GM12878 (cell line): ENCODE results near the gene SMG6. TPM values are rescaled to one million over a fixed set of nuclear protein-coding genes. Genes with fewer than 3 reads are reported as not detected.

Experiments used
- ATAC-seq: fragments of 200-7000 bp; cut with Tn5 transposase; 3 replicates; pipeline ENCODE4 v1.9.1; 2020; ENCODE audit warnings: mild to moderate bottlenecking, moderate library complexity
- BruUV-seq: library from RNA; stranded (reverse); fragments of 400-500 nt; replicated peaks from 2 replicates; lab custom pipeline; 2021; lab: Mats Ljungman, UMichigan
- CTCF ChIA-PET: fragments of 300-600 bp; sonication (Branson Sonifier 250); formaldehyde crosslinking; extraction: SDS; loops from one replicate; lab custom pipeline; 2021; ENCODE audit warnings: inconsistent platforms; lab: Yijun Ruan, JAX
- POLR2A ChIA-PET: fragments of 350-600 bp; formaldehyde crosslinking; extraction: SDS; loops from one replicate; lab custom pipeline; 2021; ENCODE audit warnings: inconsistent platforms; lab: Charles Lee
- RAD21 ChIA-PET: fragments of 300-600 bp; sonication (Branson Sonifier 250); formaldehyde crosslinking; loops from one replicate; lab custom pipeline; 2023; ENCODE audit warnings: antibody characterized with exemption; ENCODE audit not compliant: unreplicated experiment; lab: Charles Lee
- SMC1A ChIA-PET: fragments of 300-600 bp; sonication (Branson Sonifier 250); formaldehyde crosslinking; loops from one replicate; lab custom pipeline; 2023; ENCODE audit not compliant: unreplicated experiment, uncharacterized antibody; lab: Charles Lee
- DNase-seq: peaks from one replicate; pipeline ENCODE4 v3.0.0-alpha.2; 2011; ENCODE audit warnings: low read depth, low spot score
- FAIRE-seq: peaks from 3 replicates; lab custom pipeline; 2011; peaks lifted over from hg19 to GRCh38; lab: Jason Lieb, UNC
- H2AFZ ChIP-seq: 2 replicates; pipeline ENCODE4 v1.6.0; 2011; ENCODE audit warnings: low read depth, low read length, control low read depth; ENCODE audit not compliant: control insufficient read depth
- H3K27ac ChIP-seq: 2 replicates; pipeline ENCODE4 v1.5.1; 2011; ENCODE audit warnings: control low read depth; ENCODE audit not compliant: control insufficient read depth, insufficient read depth
- H3K27me3 ChIP-seq, 2 experiments: replicated peaks in 1 of 2; 2 replicates each; pipeline versions ENCODE4 v1.6.0 to v1.6.1; 2011; ENCODE audit warnings: low read length in 1 of 2; ENCODE audit not compliant: control insufficient read depth in 2 of 2, insufficient read depth in 2 of 2
- H3K36me3 ChIP-seq, 2 experiments: 2 replicates each; pipeline ENCODE4 v1.5.1; 2011; ENCODE audit warnings: low read length in 1 of 2; ENCODE audit not compliant: control insufficient read depth in 2 of 2, insufficient read depth in 2 of 2
- H3K4me1 ChIP-seq: 2 replicates; pipeline ENCODE4 v1.6.1; 2011; ENCODE audit warnings: mild to moderate bottlenecking, low read length, moderate library complexity, mixed read lengths; ENCODE audit not compliant: control insufficient read depth, insufficient read depth
- H3K4me2 ChIP-seq: 2 replicates; pipeline ENCODE4 v1.6.0; 2011; ENCODE audit warnings: control low read depth; ENCODE audit not compliant: control insufficient read depth, insufficient read depth
- H3K4me3 ChIP-seq: fragments of 200-600 bp; sonication (generic); 2 replicates; pipeline ENCODE4 v1.5.1; 2016
- H3K79me2 ChIP-seq: 2 replicates; pipeline ENCODE4 v1.6.0; 2011; ENCODE audit warnings: low read length; ENCODE audit not compliant: control insufficient read depth, insufficient read depth
- H3K9ac ChIP-seq: 2 replicates; pipeline ENCODE4 v1.8.0; 2011; ENCODE audit warnings: low read length, control low read depth, mixed read lengths; ENCODE audit not compliant: control insufficient read depth, insufficient read depth
- H3K9me3 ChIP-seq: replicated peaks from 3 replicates; pipeline ENCODE4 v1.5.1; 2011; ENCODE audit warnings: mild to moderate bottlenecking, low read length; ENCODE audit not compliant: control insufficient read depth, insufficient read depth
- H4K20me1 ChIP-seq: 2 replicates; pipeline ENCODE4 v1.6.0; 2011; ENCODE audit not compliant: control insufficient read depth, insufficient read depth
- ATF7 ChIP-seq: fragments of 450-650 bp; IDR thresholded peaks from 2 replicates; pipeline ENCODE4 v1.6.1; 2016; ENCODE audit warnings: low read depth, mild to moderate bottlenecking
- BMI1 ChIP-seq: fragments of 450-650 bp; IDR thresholded peaks from 2 replicates; pipeline ENCODE4 v1.6.1; 2016; ENCODE audit warnings: mild to moderate bottlenecking, moderate library complexity, borderline replicate concordance
- IKZF1 ChIP-seq: fragments of 450-650 bp; conservative IDR thresholded peaks from 2 replicates; pipeline ENCODE4 v1.6.1; 2017; ENCODE audit warnings: antibody characterized with exemption, mild to moderate bottlenecking
- LARP7 ChIP-seq: fragments of 450-650 bp; IDR thresholded peaks from 2 replicates; pipeline ENCODE4 v1.6.1; 2017; ENCODE audit warnings: mild to moderate bottlenecking
- POLR2AphosphoS5 ChIP-seq: IDR thresholded peaks from 2 replicates; pipeline ENCODE4 v1.6.1; 2011; ENCODE audit warnings: mild to moderate bottlenecking, low read length, inconsistent platforms
- STAT1 ChIP-seq: fragments of 450-650 bp; conservative IDR thresholded peaks from 2 replicates; pipeline ENCODE4 v1.6.1; 2014; ENCODE audit warnings: antibody characterized with exemption, mild to moderate bottlenecking
- STAT3 ChIP-seq: IDR thresholded peaks from 2 replicates; pipeline ENCODE4 v1.6.1; 2011; ENCODE audit warnings: low read depth, low read length, improper control_type of control experiment
- WGBS: methylation state at CpG from one replicate; pipeline ENCODE4 v1.1.6; 2016; ENCODE audit warnings: low lambda C conversion rate; ENCODE audit not compliant: insufficient replicate concordance, insufficient coverage; ENCODE audit errors: missing lambda C conversion rate; 5-methylcytosine and 5-hydroxymethylcytosine counted together
- in situ Hi-C: fragments of 300-500 bp; cut with MboI; formaldehyde crosslinking; loops from 9 replicates; pipeline ENCODE4 v1.14.3; 2018; ENCODE audit warnings: mixed read lengths
- intact Hi-C: fragments of 100-400 bp; cut with micrococcal nuclease; formaldehyde crosslinking; loops from one replicate; pipeline ENCODE4 v1.14.2; 2022; ENCODE audit not compliant: unreplicated experiment
- polyA plus RNA-seq, 11 experiments: library from polyadenylated mRNA; depleted of rRNA in 4 of 11; unstranded in 6 of 11; stranded (reverse) in 5 of 11; fragments of >200 nt; fragmentation: Nextera tagmentation in 4 of 11; fragmentation: Illumina TruSeq in 1 of 11; extraction: Ambion mirVana in 4 of 11; extraction: Trizol in 1 of 11; gene quantifications; 1 replicate in 1 of 11; 2 replicates in 10 of 11; pipeline versions ENCODE4 v1.2.1 to v1.2.3, GENCODE V29; 2011 to 2016; ENCODE audit warnings: inconsistent platforms in 2 of 11, missing spikeins in 2 of 11, low read depth in 1 of 11
- total RNA-seq, 4 experiments: library from RNA; depleted of rRNA in 3 of 4; stranded (reverse); fragments of >200 nt in 3 of 4; fragmentation: Illumina TruSeq in 1 of 4; extraction: Trizol in 1 of 4; gene quantifications; 2 replicates each; pipeline versions ENCODE4 v1.2.1 to v1.2.3, GENCODE V29; 2013 to 2021
- TF ChIP-seq, protein P1 (sequence below): fragments of 150-350 bp; IDR thresholded peaks from 2 replicates; pipeline ENCODE4 v1.6.1; 2014; ENCODE audit warnings: mild to moderate bottlenecking, low read depth, low read length

The SMG6 gene
- total and polyA plus RNA-seq, 10 of the 15 experiments (the other 5 are each of a cell fraction or from before 2014, with no cell fraction given) = 0.58 to 28.7 (median 15.7) TPM

DNA sequence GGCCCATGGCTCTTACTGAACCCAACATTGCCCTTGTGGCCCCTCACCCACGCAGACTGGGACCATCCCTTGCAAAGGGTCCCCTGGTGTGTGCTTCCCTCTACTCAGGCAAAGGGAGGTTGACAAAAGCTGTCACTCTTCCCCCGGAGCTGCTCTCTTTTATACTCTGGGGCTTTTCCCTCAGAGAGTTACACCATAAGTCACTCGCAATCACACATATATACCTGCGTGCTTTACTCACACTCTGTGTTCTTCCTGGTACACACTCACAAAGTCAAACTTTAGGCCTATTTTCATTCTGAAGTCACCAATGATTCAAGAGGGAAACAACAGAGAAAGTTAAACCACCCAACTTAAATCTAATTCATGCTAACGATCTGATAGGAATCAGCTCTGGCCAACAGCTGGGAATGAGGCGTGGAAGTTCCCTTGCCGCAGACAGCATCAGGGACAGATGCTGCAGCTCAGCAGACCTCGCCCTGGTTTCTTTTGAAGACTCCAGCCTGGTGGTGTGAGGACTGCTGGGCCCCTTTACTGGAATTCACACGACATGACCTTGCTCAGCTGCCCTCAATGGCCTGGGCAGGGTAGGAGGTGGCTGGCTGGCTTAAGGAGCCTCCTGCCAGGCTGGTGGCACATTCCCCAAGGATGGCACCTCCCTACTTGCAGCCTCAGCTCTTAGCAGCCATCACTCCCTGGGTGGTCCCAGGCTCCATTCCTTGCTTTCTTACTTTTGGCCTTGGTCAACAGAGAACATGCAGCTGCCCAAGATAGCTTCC lies 221.4 kb downstream of the SMG6 start:
- no peak for ATAC-seq
- no peak for DNase-seq
- in situ Hi-C loops (no loop called here), intact Hi-C loops (no loop called here)
- H2AFZ ChIP-seq = no peak overlapping the region
- H3K4me1 ChIP-seq = peaks cover 45% of the 10 kb centered on the region
- H3K27me3 ChIP-seq = no peaks in the 10 kb centered on the region
- no peak overlapping the region for H3K27ac ChIP-seq
- ChIA-PET CTCF (interaction anchor here (0.9 to 3.3 kb wide), 9 partner anchors 9 to 300 kb away, joined by 3 to 28 read pairs (median 4); partner anchors contain the start of gene HIC1), SMC1A (interaction anchor here (0.9 to 4.4 kb wide), 7 partner anchors 12 to 164 kb away, joined by 3 to 41 read pairs (median 3); no protein-coding TSS in a partner anchor), POLR2A (interaction anchor here (0.6 to 10.8 kb wide), 6 partner anchors 9 to 183 kb away, joined by 3 to 148 read pairs (median 5); no protein-coding TSS in a partner anchor), RAD21 (interaction anchor here (0.6 to 10.4 kb wide), 12 partner anchors 8 to 163 kb away, joined by 3 to 160 read pairs (median 5); partner anchors contain the start of gene HIC1)
- peaks cover 1% of the 10 kb centered on the region; the same call in 1 of the 2 replicates for H3K79me2 ChIP-seq
- FAIRE-seq = no peak
- TF ChIP-seq ATF7 (no peak), BMI1 (no peak), POLR2AphosphoS5 (no peak), LARP7 (no peak), IKZF1 (no peak), STAT3 (no peak), STAT1 (no peak)
- TF ChIP-seq, protein P1, sequence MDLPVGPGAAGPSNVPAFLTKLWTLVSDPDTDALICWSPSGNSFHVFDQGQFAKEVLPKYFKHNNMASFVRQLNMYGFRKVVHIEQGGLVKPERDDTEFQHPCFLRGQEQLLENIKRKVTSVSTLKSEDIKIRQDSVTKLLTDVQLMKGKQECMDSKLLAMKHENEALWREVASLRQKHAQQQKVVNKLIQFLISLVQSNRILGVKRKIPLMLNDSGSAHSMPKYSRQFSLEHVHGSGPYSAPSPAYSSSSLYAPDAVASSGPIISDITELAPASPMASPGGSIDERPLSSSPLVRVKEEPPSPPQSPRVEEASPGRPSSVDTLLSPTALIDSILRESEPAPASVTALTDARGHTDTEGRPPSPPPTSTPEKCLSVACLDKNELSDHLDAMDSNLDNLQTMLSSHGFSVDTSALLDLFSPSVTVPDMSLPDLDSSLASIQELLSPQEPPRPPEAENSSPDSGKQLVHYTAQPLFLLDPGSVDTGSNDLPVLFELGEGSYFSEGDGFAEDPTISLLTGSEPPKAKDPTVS = no peak
- no peaks in the 10 kb centered on the region for H4K20me1 ChIP-seq
- WGBS = 87% methylated on average over 9 of the region's 9 CpGs
- BruUV-seq = no TSS peak
- H3K9ac ChIP-seq = no peak overlapping the region
- H3K4me2 ChIP-seq = no peak overlapping the region
- no peaks in the 10 kb centered on the region for H3K9me3 ChIP-seq
- peaks cover 13 to 17% of the 10 kb centered on the region in 2 experiments for H3K36me3 ChIP-seq
- no peak overlapping the region for H3K4me3 ChIP-seq
